Trophoblast cell (in vitro differentiated cells and primary cell): ENCODE data around the gene VCAN.

Experiments
- DNase-seq, 2 donors: peaks; one replicate each; pipeline ENCODE4 v3.0.0-alpha.2; 2016
- H2AFZ ChIP-seq: 2 replicates; pipeline ENCODE4 v1.6.1; 2013; ENCODE audit warnings: low read length, moderate library complexity, mild to moderate bottlenecking; ENCODE audit not compliant: insufficient read depth, poor library complexity
- H2AK5ac ChIP-seq: 2 replicates; pipeline ENCODE4 v1.6.1; 2013; ENCODE audit warnings: mild to moderate bottlenecking, low read length
- H2BK120ac ChIP-seq: 2 replicates; pipeline ENCODE4 v1.6.1; 2013; ENCODE audit warnings: low read length, mild to moderate bottlenecking, moderate library complexity; ENCODE audit not compliant: insufficient read depth, poor library complexity
- H2BK12ac ChIP-seq: 2 replicates; pipeline ENCODE4 v1.6.1; 2013; ENCODE audit warnings: mild to moderate bottlenecking, low read length, moderate library complexity
- H2BK5ac ChIP-seq: 2 replicates; pipeline ENCODE4 v1.6.1; 2013; ENCODE audit warnings: low read length, low read depth, moderate library complexity, mild to moderate bottlenecking; ENCODE audit not compliant: poor library complexity
- H3K14ac ChIP-seq: 2 replicates; pipeline ENCODE4 v1.6.1; 2013; ENCODE audit warnings: mild to moderate bottlenecking, low read length
- H3K18ac ChIP-seq: 2 replicates; pipeline ENCODE4 v1.6.1; 2013; ENCODE audit warnings: mild to moderate bottlenecking, low read length
- H3K23ac ChIP-seq: 2 replicates; pipeline ENCODE4 v1.6.1; 2013; ENCODE audit warnings: low read length
- H3K27ac ChIP-seq: 2 replicates; pipeline ENCODE4 v1.5.1; 2013; ENCODE audit warnings: low read depth, mild to moderate bottlenecking, inconsistent platforms, low read length, moderate library complexity
- H3K27me3 ChIP-seq: 2 replicates; pipeline ENCODE4 v1.6.1; 2013; ENCODE audit warnings: inconsistent platforms, mild to moderate bottlenecking, low read length, moderate library complexity; ENCODE audit not compliant: insufficient read depth
- H3K36me3 ChIP-seq, 2 experiments: 1 replicate in 1 of 2; 2 replicates in 1 of 2; pipeline ENCODE4 v1.6.1; 2013; ENCODE audit warnings: low read length in 2 of 2, mild to moderate bottlenecking in 2 of 2, moderate library complexity in 1 of 2; ENCODE audit not compliant: insufficient read depth in 2 of 2, control insufficient read depth in 1 of 2
- H3K4ac ChIP-seq: 2 replicates; pipeline ENCODE4 v1.6.1; 2013; ENCODE audit warnings: low read depth, mild to moderate bottlenecking, low read length, moderate library complexity
- H3K4me1 ChIP-seq, 2 experiments: 1 replicate in 1 of 2; 2 replicates in 1 of 2; pipeline ENCODE4 v1.6.1; 2013; ENCODE audit warnings: low read length in 2 of 2, mild to moderate bottlenecking in 2 of 2, moderate library complexity in 1 of 2; ENCODE audit not compliant: insufficient read depth in 2 of 2, control insufficient read depth in 1 of 2
- H3K4me2 ChIP-seq: 2 replicates; pipeline ENCODE4 v1.6.1; 2013; ENCODE audit warnings: inconsistent platforms, mild to moderate bottlenecking, low read length, moderate library complexity
- H3K4me3 ChIP-seq: 2 replicates; pipeline ENCODE4 v1.5.1; 2013; ENCODE audit warnings: mild to moderate bottlenecking, low read depth, low read length, inconsistent platforms
- H3K79me1 ChIP-seq: one replicate; pipeline ENCODE4 v1.6.1; 2013; ENCODE audit warnings: low read length
- H3K79me2 ChIP-seq: 2 replicates; pipeline ENCODE4 v1.6.1; 2013; ENCODE audit warnings: low read length, mild to moderate bottlenecking; ENCODE audit not compliant: control insufficient read depth, insufficient read depth, poor library complexity
- H3K9ac ChIP-seq: 2 replicates; pipeline ENCODE4 v1.6.1; 2013; ENCODE audit warnings: mild to moderate bottlenecking, low read length
- H3K9me3 ChIP-seq: 2 replicates; pipeline ENCODE4 v1.6.1; 2013; ENCODE audit warnings: low read depth, mild to moderate bottlenecking, control low read depth, inconsistent platforms, low read length; ENCODE audit not compliant: insufficient read depth
- H4K12ac ChIP-seq: 2 replicates; pipeline ENCODE4 v1.6.1; 2013; ENCODE audit warnings: low read depth, mild to moderate bottlenecking, low read length, moderate library complexity
- H4K8ac ChIP-seq: 2 replicates; pipeline ENCODE4 v1.6.1; 2013; ENCODE audit warnings: low read depth, mild to moderate bottlenecking, low read length, moderate library complexity
- H4K91ac ChIP-seq: one replicate; pipeline ENCODE4 v1.6.1; 2013; ENCODE audit warnings: low read depth, mild to moderate bottlenecking, low read length, moderate library complexity
- WGBS: extraction: QIAGEN DNeasy Blood & Tissue Kit; methylation state at CpG from one replicate; pipeline ENCODE4 v1.1.7; 2013; ENCODE audit warnings: missing lambda C conversion rate; ENCODE audit not compliant: insufficient read length, insufficient coverage; ENCODE audit errors: extremely low coverage; 5-methylcytosine and 5-hydroxymethylcytosine counted together

VCAN gene

DNA sequence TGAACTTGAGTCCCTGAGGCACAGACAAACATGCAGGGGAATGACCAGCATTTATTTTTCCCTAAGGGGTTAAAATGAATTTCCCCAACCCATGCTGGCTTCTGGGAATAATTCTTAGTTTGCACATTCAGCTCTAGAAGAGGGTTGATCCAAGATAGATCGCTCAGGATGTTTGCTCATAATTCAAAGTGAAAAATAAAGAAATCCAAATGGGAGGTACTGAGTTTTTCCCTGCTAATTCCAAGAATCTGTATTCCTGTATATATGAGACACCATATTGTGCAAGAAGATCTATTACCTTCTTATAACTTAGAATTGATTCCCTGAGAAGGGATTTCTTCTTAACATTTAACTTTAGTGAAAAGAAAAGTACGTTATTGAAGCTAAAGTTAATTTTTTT is 96.2 kb downstream of the VCAN start:
- Histone ChIP-seq H3K4me3 (no peak overlapping the region), H4K8ac (no peak overlapping the region), H2AK5ac (no peak overlapping the region), H3K27ac (no peak overlapping the region), H2BK5ac (no peak overlapping the region), H3K4me2 (no peak overlapping the region), H2BK120ac (no peak overlapping the region), H4K12ac (no peak overlapping the region), H4K91ac (no peak overlapping the region), H3K18ac (no peak overlapping the region), H3K79me2 (no peaks in the 10 kb centered on the region), H3K9me3 (no peaks in the 10 kb centered on the region), H2AFZ (no peak overlapping the region), H3K23ac (no peak overlapping the region), H3K36me3 (no peaks in the 10 kb centered on the region), H3K79me1 (no peaks in the 10 kb centered on the region), H2BK12ac (no peak overlapping the region), H3K27me3 (no peaks in the 10 kb centered on the region), H3K9ac (no peak overlapping the region), H3K4me1 (no peaks in the 10 kb centered on the region), H3K4ac (no peak overlapping the region), H3K14ac (no peak overlapping the region)
- peak in 1 of 2 donors; percentile 41 for DNase-seq
- no CpG with 5 or more reads among the region's 2 CpGs for WGBS

DNA sequence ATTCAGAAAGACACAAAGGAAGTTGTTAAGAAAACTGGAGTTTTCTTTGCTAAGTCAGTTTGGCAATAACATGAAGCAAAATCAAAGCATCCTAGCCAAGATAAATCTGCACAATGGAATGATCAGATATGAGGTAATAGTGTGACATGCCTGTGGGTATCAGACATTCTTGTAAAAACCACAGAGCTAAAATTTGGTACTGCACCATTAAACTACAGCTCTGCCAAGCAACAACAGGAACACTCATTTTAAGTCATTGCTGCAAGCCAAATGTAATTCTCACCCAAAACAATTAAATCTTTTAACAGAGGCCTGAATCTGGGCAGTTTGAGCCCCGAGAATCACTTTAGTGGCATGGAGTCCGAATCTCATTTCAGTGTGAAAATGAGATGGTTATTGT is 96.6 kb downstream of the VCAN start:
- H3K9ac ChIP-seq: no peak overlapping the region
- H3K4me1 ChIP-seq: no peaks in the 10 kb centered on the region
- H3K4ac ChIP-seq: no peak overlapping the region
- no peaks in the 10 kb centered on the region for H3K79me1 ChIP-seq
- H3K79me2 ChIP-seq: no peaks in the 10 kb centered on the region
- no peak overlapping the region for H2AK5ac ChIP-seq
- H4K8ac ChIP-seq: no peak overlapping the region
- H3K14ac ChIP-seq: no peak overlapping the region
- no peak overlapping the region for H4K91ac ChIP-seq
- H2BK12ac ChIP-seq: no peak overlapping the region
- no peaks in the 10 kb centered on the region for H3K27me3 ChIP-seq
- no peak overlapping the region for H2BK5ac ChIP-seq
- no peak overlapping the region for H3K4me3 ChIP-seq
- H2AFZ ChIP-seq: no peak overlapping the region
- H3K4me2 ChIP-seq: no peak overlapping the region
- DNase-seq: peak in 1 of 2 donors; percentile 82
- WGBS: no CpG with 5 or more reads among the region's 2 CpGs
- H3K36me3 ChIP-seq: no peaks in the 10 kb centered on the region
- H3K23ac ChIP-seq: no peak overlapping the region
- H3K9me3 ChIP-seq: no peaks in the 10 kb centered on the region
- H2BK120ac ChIP-seq: no peak overlapping the region
- H3K27ac ChIP-seq: no peak overlapping the region
- no peak overlapping the region for H3K18ac ChIP-seq
- H4K12ac ChIP-seq: no peak overlapping the region

DNA sequence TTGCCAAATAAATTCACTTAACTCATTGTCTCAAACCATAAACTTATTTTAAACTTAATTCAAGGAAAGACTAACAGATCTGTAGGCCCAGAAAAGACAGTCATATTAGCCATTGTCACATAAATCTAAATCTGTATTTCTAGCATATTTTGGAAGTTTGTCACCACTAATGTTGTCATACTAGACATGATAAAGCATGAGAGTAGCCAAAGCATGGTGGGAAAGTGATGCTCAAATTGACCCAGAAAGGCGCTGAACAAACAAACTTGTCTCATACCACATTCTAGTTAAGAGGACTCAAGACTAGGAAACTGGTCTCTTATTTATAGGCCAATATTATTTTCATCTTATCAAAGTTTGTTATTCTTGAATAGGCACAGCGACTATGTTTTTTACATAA is 99.4 kb downstream of the VCAN start:
- H4K12ac ChIP-seq: no peak overlapping the region
- H2BK5ac ChIP-seq: no peak overlapping the region
- H3K4ac ChIP-seq: no peak overlapping the region
- H3K79me2 ChIP-seq: no peaks in the 10 kb centered on the region
- no peak overlapping the region for H3K14ac ChIP-seq
- H2AK5ac ChIP-seq: no peak overlapping the region
- no peak overlapping the region for H3K27ac ChIP-seq
- H3K4me1 ChIP-seq: no peaks in the 10 kb centered on the region
- no peak overlapping the region for H2BK12ac ChIP-seq
- no CpG with 5 or more reads among the region's 2 CpGs for WGBS
- no peak overlapping the region for H3K4me3 ChIP-seq
- no peak overlapping the region for H2AFZ ChIP-seq
- no peak overlapping the region for H4K91ac ChIP-seq
- H3K36me3 ChIP-seq: no peaks in the 10 kb centered on the region
- no peaks in the 10 kb centered on the region for H3K27me3 ChIP-seq
- H3K18ac ChIP-seq: no peak overlapping the region
- no peak overlapping the region for H4K8ac ChIP-seq
- no peak overlapping the region for H3K23ac ChIP-seq
- no peak overlapping the region for H3K4me2 ChIP-seq
- H3K9ac ChIP-seq: no peak overlapping the region
- DNase-seq: peak; percentile 2 to 66
- no peaks in the 10 kb centered on the region for H3K9me3 ChIP-seq
- H2BK120ac ChIP-seq: no peak overlapping the region
- H3K79me1 ChIP-seq: no peaks in the 10 kb centered on the region

DNA sequence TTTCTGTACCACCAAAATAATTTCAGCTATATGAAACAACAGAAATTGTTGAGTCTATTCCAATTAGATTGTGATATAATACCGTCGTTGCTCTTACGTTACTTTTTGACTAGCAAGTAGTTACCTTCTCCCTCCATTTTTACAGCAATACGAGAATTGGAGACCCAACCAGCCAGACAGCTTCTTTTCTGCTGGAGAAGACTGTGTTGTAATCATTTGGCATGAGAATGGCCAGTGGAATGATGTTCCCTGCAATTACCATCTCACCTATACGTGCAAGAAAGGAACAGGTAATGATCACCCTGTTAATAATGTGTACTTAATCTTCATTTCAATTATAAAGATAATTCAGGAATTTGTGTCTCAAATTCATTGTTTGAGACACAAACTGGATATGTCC is 100.7 kb downstream of the VCAN start:
- Histone ChIP-seq H3K4ac (no peak overlapping the region), H3K9ac (no peak overlapping the region), H3K27ac (no peak overlapping the region), H3K23ac (no peak overlapping the region), H3K14ac (no peak overlapping the region), H2BK12ac (no peak overlapping the region), H3K4me1 (no peaks in the 10 kb centered on the region), H3K27me3 (no peaks in the 10 kb centered on the region), H4K8ac (no peak overlapping the region), H3K18ac (no peak overlapping the region), H3K9me3 (no peaks in the 10 kb centered on the region), H3K4me2 (no peak overlapping the region), H2BK5ac (no peak overlapping the region), H2AK5ac (no peak overlapping the region), H3K36me3 (no peaks in the 10 kb centered on the region), H2AFZ (no peak overlapping the region), H2BK120ac (no peak overlapping the region), H4K12ac (no peak overlapping the region), H3K4me3 (no peak overlapping the region), H3K79me2 (no peaks in the 10 kb centered on the region), H3K79me1 (no peaks in the 10 kb centered on the region), H4K91ac (no peak overlapping the region)
- peak; percentile 58 to 83 for DNase-seq
- no CpG with 5 or more reads among the region's 5 CpGs for WGBS
